ENCODE measurements around the gene NME5.

NME5 gene

DNA sequence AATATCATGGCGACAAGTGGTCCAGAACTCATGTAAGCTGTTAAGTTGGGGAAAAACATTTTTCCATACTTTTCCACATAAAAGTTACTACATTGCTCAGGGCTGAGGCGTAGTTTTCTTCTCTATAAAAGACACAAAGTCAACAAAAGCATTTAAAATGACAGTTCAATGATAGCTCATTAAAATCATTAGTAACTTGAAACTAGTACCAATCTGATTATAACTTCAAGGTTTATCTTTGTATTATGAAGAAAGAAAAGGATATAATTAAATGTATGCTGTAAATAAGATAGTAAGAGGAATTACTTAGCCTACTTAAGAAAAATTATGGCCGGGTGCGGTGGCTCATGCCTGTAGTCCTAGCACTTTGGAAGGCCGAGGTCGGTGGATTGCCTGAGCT lies 9.9 kb downstream of the NME5 start:
- DNase-seq = no peak

DNA sequence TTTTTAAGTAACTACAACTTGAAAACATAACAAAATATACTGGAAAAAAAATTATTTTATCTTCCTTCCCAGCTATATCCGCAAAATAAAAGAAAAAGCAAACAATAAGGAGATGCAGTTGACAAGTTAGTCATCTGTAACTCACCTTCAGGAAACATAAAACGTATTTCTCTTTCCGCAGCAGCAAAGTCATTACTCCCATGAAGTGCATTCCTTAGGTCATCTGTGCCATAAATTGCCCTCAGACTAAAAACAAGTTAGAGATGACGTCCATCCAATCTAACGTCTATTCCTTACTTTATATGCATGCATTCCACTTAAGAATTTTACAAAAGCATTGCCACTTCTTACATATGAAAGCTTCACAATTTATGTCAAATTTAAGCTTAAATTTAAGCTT lies 10.9 kb downstream of the NME5 start:
- DNase-seq = no peak

DNA sequence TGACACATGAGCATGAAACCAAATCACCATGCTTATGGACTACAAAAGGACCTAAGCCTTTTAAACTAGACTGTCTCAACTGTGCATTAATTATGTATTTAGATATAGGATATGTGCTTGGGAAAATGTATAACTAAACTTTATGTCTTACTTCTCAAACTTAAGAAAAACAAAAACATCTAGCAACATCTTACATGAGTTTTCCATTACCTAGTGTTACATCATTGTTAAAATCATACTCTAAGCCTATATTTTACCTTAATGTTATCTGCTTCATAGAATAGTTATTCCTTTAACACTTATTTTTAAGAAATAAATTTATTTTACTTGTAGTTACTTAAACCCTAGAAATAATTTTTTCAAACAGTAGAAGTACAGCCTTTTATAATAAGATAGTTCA lies 24.0 kb downstream of the NME5 start:
- DNase-seq = no peak

DNA sequence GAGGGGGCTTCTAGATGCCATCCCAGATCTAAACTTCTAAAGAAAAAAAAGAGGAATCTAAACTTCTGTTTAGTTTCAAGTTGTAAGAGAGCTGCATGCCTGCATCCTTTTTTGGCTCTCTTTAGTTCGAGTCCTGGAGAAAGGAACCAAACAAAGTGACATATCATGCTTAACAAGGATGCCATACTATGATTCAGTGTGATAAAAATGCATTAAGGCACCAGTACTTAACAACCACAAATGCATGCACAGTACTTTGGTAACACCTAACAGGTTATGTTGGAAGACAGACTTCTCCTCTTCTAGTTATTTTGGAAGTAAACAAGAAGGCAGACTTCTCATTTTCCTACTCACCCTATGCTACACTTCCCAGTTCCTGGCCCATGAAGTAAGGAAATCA lies 27.3 kb downstream of the NME5 start:
- no peak for DNase-seq

DNA sequence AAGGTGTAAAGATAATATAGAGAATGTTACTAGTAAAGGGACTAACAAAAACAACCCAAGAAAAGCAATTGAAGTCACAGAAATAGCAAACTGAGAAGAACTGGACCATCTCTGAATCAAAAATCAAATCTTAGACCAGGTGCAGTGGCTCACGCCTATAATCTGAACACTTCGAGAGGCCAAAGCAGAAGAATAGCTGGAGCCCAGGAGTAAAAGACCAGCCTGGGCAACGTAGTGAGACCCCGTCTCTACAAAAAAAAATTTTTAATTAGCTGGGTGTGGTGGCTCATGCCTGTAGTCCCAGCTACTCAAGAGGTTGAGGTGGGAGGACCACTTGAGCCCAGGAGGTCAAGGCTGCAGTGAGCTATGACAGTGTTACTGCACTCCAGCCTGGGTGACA lies 28.0 kb downstream of the NME5 start:
- DNase-seq = no peak

DNA sequence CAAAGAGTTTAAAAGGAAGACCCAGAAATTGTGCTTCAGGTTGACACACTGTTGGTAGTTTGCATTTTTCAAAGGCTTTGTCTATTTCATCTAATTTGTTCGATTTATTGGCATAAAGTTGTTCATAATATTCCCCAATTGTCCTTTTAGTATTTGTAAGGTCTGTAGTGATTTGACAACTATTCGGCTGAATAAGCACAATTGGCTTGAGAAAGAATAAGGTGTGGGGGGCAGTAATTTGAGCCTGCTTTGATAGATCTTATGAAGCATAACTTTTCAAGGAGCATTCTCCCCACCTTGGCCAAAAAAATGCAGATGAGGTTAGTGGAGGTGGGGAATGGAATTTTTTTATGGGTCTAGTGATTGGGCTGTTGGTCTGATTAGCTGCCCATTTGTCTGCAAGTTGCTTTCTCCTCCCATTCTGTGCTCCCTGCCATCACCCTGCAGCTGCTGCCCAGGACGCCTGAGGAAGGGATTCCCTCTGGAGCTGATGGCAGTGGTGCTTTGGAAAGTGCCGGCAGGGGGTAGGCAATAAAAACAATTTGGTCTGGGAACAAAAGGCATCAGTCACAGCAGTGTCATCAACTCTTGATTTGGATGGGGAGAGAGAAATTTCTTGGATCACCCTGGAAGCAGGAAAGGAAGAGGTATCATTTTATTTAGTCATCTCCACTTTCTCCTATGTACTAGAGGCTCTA lies 28.8 kb downstream of the NME5 start:
- DNase-seq = no peak

DNA sequence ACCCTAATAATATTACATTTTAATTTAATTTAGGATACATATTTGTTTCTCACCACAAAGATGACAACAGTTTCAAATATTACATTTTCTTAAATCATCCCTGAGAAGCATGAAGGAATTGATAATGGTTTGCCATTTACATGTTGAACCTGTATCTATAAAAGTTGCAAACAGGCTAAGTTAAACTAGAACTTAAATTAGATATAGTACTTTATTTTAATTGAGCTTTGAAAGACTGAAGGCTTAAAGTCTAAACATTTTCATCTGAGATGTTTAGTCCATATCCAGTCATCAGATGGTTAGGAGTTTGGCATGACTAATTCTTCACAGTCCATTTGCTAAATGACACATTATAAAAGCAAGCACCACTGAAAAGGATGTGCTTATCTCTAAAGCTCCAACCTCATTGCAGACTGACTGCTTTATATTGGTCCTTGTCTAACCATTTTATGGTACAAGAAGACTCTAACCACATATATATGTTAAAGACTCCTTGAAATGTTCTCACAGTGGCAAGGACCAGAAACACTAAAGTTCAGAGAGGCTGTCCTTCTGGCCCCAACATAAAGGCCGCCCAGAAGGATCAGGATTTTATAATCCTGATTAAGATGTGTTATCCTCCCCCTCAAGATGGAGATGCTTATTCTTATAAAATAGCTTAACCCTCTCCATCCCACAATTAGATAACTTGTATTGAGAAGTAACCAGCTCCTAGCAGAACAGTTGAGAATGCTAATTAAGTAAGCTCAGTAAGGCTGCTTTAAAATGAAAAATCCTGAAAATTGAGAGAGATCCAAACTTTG lies 29.6 kb downstream of the NME5 start:
- no peak for DNase-seq

DNA sequence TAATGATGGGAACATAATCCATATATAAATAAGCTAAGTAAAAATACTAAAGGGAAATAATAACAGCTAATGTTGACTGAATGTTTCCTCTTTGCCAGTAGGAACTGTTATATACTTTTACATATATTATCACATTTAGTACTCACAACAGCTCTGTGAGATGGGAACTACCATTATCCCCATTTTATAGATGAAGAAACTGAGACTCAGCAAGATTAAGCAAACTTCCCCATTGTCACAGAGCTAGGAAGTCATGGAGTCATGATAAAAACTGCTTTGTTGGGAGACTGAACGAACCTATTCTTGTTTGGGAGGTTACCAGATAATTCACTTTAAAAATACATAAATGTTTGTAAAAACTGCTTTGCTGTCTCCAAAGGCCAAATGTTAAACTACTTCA lies 32.0 kb downstream of the NME5 start:
- no peak for DNase-seq

DNA sequence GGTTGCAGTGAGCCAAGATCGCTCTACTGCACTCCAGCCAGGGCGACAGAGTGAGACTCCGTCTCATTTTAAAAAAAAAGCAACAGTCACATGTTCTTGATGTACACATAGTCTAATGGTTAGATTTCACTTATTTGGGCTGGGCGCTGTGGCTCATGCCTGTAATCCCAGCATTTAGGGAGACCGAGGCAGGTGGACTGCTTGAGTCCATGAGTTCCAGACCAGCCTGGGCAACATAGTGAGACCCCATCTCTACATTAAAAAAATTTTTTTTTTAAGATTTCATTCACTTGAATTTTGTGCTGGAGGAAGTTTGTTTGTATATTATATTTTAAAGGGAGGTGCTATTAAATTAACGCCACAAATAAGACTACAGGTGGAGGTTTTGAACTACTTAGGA lies 33.5 kb downstream of the NME5 start:
- DNase-seq = no peak

DNA sequence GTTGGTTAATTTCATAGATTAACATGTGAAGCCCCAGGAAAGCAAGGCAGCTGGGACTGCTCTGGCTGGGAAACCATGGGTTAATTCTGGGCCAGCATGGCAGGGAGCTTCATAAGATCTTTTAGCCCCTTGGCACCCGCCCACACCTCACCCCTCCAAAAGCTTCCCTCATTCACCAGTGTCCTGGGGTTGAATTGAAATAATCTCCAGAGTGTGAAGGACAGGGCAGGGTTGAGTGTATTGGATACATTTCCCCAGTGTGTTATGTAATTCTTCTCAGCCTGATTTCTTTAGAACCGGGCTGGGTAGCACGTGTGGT lies 36.0 kb downstream of the NME5 start:
- DNase-seq = no peak

DNA sequence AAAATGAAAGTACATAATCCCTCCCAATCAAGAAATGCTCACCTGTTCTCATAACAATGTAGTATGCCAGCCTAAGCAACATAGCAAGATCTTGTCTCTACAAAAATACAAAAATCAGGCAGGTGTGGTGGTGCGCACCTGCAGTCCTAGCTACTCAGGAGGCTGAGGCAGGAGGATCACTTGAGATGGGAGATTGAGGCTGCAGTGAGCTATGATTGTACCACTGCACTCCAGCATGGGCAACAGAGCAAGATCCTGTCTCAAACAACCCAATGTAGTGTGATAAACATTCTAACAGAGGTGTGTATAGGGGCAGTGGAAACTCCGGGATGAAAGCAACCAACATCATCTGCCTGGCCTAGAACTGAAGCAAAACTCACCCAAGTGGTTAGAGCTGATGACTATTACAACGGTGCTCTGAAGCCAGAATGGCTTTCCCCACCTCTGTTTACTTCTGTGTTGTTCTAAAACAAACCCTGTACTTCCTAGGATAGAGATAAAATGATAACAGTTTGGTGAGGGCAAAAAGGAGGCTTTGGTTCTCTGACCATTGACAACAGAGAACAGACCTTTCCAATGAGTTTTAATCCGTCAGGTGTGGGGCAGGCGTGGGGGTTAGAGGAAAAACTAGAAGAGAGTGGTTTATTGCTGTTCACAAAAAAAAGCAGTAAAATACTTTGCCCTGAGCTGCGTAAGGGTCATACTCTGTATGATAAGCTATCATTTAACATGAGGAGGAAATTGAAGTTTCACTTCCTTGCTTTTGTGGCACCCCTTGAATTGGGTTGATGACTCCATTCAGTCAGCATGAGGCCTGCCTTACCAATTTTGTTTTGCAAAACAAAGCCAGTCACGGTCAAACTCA lies 36.5 kb downstream of the NME5 start:
- peak; percentile 17 for DNase-seq

DNA sequence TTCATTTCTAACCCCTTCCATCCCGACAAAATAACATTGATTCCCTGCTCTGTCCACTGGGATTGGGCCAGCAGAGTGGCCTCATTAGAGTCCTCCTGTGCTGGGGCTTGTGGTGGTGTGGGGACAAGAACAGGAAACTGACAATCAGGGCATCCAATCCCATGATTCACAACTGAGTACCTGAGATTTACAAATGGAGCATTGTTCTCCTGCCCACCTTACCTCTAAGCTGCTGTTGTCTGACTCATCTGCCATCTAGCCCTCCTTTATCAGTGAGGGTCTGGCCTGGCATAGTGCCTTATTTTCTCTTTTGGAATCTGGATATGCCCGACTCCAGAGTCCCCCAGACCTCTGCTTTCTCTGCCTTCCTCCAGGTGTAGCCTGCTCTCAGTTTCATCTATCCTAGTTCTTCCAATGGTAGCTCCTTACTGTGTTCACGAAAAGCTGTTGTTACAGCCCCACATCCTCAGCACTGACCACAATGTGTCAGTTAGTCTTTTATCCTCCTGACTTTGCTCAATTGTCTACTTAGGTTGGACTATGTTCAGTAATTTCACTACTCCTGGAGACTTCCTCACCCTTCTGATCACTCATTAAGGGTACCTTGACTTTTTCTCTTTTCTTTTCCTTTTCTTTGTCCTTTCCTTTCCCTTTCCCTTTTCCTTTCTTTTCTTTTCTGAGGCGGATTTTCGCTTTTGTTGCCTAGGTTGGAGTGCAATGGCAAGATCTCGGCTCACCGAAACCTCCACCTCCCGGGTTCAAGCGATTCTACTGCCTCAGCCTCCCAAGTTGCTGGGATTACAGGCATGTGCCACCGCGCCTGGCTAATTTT lies 42.0 kb downstream of the NME5 start:
- DNase-seq = no peak

DNA sequence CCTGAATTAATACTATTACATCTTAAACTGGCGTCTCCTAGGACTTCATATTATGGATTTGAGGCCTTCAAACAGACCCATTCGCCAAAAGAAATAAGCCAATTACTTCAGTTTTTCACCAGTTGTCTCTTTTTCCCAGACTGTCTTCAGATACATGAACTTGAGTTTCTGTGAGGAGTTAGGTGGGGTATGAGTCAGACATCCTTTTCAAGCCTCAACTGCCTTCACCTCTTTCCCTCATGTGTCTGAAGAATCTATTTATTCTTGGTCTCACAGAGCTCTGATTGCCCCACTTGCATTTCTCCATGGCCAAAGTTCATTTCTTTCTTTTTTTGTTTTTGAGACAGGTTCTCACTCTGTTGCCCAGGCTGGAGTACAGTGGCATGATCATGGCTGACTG lies 42.9 kb downstream of the NME5 start:
- no peak for DNase-seq

DNA sequence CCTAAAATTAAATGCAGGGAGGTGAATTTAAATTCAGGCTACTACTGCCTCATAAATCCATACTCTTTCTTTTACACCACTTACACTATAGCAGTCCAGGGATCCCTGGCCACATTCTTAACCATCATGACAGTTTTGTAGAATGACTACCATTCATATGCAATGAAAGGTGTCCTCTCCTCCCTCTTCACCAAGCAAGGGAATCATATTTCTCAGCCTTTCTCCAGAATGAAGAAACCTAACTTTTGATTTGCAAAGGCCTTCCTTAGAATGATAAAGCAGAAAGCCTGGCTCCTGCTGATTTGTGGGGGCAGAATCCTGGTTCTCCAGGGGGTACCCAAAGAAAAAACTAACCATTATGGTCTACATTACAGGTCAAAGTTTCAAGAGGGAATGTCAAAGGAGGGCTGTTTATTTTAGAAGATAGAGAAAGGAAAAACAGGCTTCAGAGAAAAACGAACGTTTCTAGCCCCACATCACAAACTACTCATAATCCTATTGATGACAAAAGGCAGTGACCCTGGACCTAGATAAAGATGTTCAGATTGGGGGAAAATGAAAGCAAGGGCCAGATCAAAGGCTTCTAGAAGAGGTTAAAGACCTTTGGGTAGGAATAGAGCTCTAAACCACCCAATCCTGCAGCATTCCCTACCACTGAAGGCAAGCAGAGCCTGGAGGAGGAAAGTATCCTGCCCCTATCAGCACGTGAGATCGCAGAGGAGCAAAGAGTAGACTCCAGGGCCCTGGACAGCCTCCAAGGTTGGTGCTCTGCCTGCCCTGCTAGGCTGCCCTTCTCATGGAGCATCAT lies 43.9 kb downstream of the NME5 start:
- no peak for DNase-seq

DNA sequence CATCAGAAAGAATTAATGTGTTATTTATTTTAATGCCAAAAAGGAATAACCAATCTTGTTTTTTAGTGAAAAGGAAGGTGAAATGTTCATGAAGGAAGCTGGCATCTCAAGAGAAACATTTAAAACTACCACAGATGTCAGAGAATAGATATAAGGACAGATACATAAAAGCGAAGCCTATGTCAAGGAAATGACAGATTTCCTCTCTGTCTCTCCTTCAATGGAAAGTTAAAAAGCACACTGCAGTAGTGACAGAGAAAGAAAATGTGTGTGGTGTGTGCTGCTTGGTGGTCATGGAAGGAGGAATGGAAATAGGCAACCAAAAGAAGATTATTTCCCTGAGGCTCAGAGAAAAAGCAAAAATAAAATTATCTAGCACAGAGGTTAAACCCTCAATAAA lies 46.2 kb downstream of the NME5 start:
- no peak for DNase-seq

DNA sequence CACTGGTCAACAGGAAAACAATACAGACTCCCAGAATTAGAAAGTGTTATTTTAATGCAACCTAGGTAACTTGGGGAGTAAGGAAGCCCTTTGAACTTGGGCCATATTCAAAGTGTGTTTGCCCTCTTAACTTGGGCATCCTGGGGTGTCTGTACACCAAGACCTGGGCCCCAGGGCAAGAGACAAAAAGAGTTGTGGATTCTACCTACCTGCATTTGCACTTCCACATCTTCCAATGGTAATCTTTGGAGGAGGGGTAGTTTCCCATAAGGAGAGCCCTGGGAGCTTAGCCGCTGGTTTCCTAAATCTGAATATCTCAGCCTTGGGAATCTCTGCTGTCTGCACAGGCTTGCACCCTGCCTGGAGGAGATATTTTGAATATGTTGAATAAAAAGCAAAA lies 46.9 kb downstream of the NME5 start:
- DNase-seq = no peak

DNA sequence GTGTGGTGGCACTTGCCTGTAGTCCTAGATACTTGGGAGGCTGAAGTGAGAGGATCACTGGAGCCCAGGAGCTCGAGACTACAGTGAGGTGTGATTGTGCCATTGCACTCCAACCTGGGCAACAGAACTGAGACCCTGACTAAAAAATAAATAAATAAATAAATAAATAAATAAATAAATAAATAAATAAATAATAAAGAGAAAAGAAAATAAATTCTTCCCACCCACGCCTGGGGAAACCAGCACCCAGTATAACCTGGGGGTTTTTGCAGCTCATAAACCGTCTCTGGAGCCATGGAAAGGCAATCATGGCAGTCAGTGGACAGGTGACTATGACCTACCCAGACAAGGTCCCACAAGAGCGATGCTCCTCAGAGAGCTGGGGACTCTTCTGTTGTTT lies 47.5 kb downstream of the NME5 start:
- DNase-seq = no peak

DNA sequence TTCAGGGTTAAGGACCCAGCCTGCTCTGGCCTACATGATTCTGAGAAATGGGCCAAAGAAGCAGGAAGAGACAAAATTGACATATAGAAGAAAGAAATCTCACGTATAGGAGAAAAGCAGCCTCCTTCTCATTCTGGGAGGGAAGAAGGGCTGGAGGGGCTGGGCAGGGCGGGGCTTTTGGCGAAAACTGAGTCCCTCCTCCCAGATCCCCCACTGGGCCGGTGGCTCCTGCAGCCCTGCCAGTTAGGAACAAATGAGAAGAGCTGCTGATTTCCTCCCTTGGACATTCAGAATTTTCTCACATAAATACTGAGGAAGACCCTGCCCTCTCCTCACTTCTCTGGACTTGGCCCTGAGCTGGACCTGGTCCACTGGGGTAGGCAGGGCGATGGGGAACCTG lies 55.5 kb downstream of the NME5 start, which contains the start of gene WNT8A:
Gene WNT8A, plus strand, starts transcription at position 332 of the 400 bp plus-strand sequence. CDS start 95 bp downstream, outside the sequence.
- DNase-seq = no peak

DNA sequence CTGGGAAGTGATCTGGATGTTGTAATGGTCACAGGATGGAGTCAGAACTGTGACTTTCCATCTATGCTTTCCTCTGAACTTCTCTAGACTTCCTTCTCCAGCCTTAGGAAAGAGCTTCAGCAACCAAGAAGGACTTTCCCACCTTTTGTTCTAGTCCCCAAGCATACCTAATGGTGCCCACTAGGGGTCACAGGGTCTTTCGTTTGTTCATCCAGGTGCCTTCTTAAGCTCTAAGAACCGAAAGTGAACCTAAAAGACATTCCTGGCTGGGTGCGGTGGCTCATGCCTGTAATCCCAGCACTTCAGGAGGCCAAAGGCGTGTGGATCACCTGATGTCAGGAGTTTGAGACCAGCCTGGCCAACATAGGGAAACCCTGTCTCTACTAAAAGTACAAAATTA lies 57.2 kb downstream of the NME5 start:
- DNase-seq = no peak

DNA sequence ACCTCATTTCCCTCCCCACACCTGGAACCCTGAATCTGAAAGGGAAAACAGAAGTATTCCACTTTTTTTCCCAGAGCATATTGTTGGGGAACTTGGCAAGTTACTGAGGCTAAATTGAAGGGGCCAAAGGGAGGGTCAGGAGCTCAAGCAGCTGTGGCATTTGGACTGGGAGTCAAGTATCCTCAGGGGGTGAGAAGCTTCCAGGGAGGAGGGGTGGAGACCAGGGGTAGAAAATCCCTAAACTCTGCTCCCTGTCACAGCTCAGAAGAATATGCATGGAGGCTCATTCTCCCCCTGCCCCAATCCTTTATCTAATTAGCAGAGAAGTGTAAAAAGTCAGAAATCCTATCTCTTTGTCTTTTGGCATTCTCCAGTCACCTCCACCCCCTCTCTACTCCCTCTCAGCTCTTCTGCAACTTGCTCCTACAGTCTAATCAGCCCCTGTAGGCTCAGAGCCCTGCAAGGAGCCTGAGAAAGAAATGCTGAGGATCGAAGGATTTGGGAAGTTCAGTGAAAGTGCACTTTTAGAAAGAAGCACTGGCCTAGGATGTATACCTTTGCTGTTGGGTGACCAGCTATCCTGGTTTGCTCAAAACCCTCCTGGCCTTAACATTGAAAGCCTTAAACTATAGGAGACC lies 61.1 kb downstream of the NME5 start:
- DNase-seq = no peak

DNA sequence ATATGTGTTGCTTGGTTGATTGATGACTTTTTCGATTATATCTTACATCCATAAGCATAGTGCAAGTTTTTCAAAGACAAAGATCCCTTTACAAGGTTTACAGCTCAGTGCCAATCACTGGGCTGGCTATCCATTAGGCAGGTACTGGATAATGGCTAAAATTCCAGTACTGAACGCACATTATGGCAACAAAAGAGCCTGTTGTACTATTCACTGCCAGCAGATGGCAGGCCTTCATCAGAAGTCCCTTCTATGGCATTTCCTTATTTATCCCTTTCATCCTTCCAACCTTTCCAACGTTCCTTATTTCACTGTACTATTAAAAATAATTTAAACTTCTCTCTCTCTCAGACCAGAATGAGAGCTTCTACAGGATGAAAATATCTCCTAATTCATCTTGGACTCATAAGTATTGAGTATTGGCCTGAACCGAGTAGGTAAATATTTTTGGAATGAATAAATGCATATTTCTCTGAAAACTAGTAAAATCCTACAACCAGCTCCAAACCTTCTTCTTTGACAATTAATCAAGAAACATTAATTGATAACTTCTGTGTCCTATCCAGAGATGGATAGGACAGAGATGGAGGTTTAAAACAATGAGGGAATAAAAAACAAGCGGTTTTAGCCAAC lies 62.0 kb downstream of the NME5 start:
- DNase-seq = peak; percentile 50
